Activated CD8-positive, alpha-beta memory T cell treated with anti-CD3 and anti-CD28 coated beads, Interleukin-2, amount 50 U/mL, for 48 hours (primary cell): Measurements from ENCODE around the gene COL1A2.
A peak's percentile ranks its signal among the peaks of the same experiment; 100 is the strongest.

Source experiments
- DNase-seq: peaks from one replicate; pipeline ENCODE4 v3.0.0-alpha.2; 2020

COL1A2 gene

GRCh38 chr7:94411188-94411466, 16.4 kb downstream of the COL1A2 start:
- no peak for DNase-seq

- no peak for DNase-seq
Observed at GRCh38 chr7:94412762-94413322, 18.1 kb downstream of the COL1A2 start.

GRCh38 chr7:94414481-94414880, 19.8 kb downstream of the COL1A2 start:
- no peak for DNase-seq

- no peak for DNase-seq
Observed at GRCh38 chr7:94414980-94415379, 20.3 kb downstream of the COL1A2 start.

- DNase-seq: no peak
Observed at GRCh38 chr7:94417306-94417705, 22.6 kb downstream of the COL1A2 start.

GRCh38 chr7:94417901-94418300, 23.2 kb downstream of the COL1A2 start:
- no peak for DNase-seq

- DNase-seq: no peak
Observed at GRCh38 chr7:94418851-94419250, 24.2 kb downstream of the COL1A2 start.

- no peak for DNase-seq
Observed at GRCh38 chr7:94420328-94420727, 25.6 kb downstream of the COL1A2 start.

GRCh38 chr7:94421681-94422080, 27.0 kb downstream of the COL1A2 start:
- DNase-seq: no peak

- DNase-seq: no peak
Observed at GRCh38 chr7:94422136-94422535, 27.4 kb downstream of the COL1A2 start.

- no peak for DNase-seq
Observed at GRCh38 chr7:94422827-94423460, 28.2 kb downstream of the COL1A2 start.

GRCh38 chr7:94423863-94424735, 29.4 kb downstream of the COL1A2 start:
- DNase-seq: no peak

- no peak for DNase-seq
Observed at GRCh38 chr7:94425546-94425945, 30.9 kb downstream of the COL1A2 start.

GRCh38 chr7:94426980-94427875, 32.5 kb downstream of the COL1A2 start:
- DNase-seq: no peak

- DNase-seq: no peak
Observed at GRCh38 chr7:94429153-94429552, 34.5 kb downstream of the COL1A2 start.

- no peak for DNase-seq
Observed at GRCh38 chr7:94431176-94431575, 36.5 kb downstream of the COL1A2 start.

GRCh38 chr7:94431619-94432280, 37.1 kb downstream of the COL1A2 start:
- DNase-seq: no peak

GRCh38 chr7:94432281-94432670, 37.6 kb downstream of the COL1A2 start:
- DNase-seq: no peak

- no peak for DNase-seq
Observed at GRCh38 chr7:94432817-94433216, 38.1 kb downstream of the COL1A2 start.

GRCh38 chr7:94433224-94433623, 38.5 kb downstream of the COL1A2 start:
- DNase-seq: no peak

GRCh38 chr7:94434042-94434441, 39.3 kb downstream of the COL1A2 start:
- no peak for DNase-seq

GRCh38 chr7:94436018-94436604, 41.4 kb downstream of the COL1A2 start:
- DNase-seq: peak; percentile 55
